GM12878 (cell line): ENCODE results near the gene RBL2. TPM values are rescaled to one million over a fixed set of nuclear protein-coding genes. Genes with fewer than 3 reads are reported as not detected.

ENCODE experiments used
- ATF7 ChIP-seq: fragments of 450-650 bp; IDR thresholded peaks from 2 replicates; pipeline ENCODE4 v1.6.1; 2016; ENCODE audit warnings: low read depth, mild to moderate bottlenecking
- DPF2 ChIP-seq: fragments of 450-650 bp; IDR thresholded peaks from 2 replicates; pipeline ENCODE4 v1.6.1; 2017; ENCODE audit warnings: mild to moderate bottlenecking
- GATAD2B ChIP-seq: fragments of 450-650 bp; conservative IDR thresholded peaks from 2 replicates; pipeline ENCODE4 v1.6.1; 2017; ENCODE audit warnings: low read depth, mild to moderate bottlenecking, moderate library complexity
- HDGF ChIP-seq: fragments of 450-650 bp; IDR thresholded peaks from 2 replicates; pipeline ENCODE4 v1.6.1; 2016; ENCODE audit warnings: antibody characterized with exemption
- IKZF1 ChIP-seq: fragments of 450-650 bp; conservative IDR thresholded peaks from 2 replicates; pipeline ENCODE4 v1.6.1; 2017; ENCODE audit warnings: antibody characterized with exemption, mild to moderate bottlenecking
- MAX ChIP-seq: IDR thresholded peaks from 2 replicates; pipeline ENCODE4 v1.6.1; 2012; ENCODE audit warnings: low read depth, low read length, improper control_type of control experiment
- MEF2B ChIP-seq: fragments of 450-650 bp; IDR thresholded peaks from 2 replicates; pipeline ENCODE4 v1.6.1; 2018; ENCODE audit warnings: mild to moderate bottlenecking, moderate library complexity; ENCODE audit not compliant: partially characterized antibody, poor library complexity, severe bottlenecking
- MLLT1 ChIP-seq: fragments of 450-650 bp; IDR thresholded peaks from 2 replicates; pipeline ENCODE4 v1.6.1; 2016; ENCODE audit warnings: mild to moderate bottlenecking
- MTA2 ChIP-seq: fragments of 450-650 bp; IDR thresholded peaks from 2 replicates; pipeline ENCODE4 v1.6.1; 2016; ENCODE audit warnings: low read depth, mild to moderate bottlenecking, moderate library complexity
- MXI1 ChIP-seq: fragments of 150-350 bp; IDR thresholded peaks from 2 replicates; pipeline ENCODE4 v1.6.1; 2011; ENCODE audit warnings: low read depth, mild to moderate bottlenecking, inconsistent platforms, low read length, improper control_type of control experiment
- NKRF ChIP-seq: fragments of 450-650 bp; conservative IDR thresholded peaks from 2 replicates; pipeline ENCODE4 v1.6.1; 2017; ENCODE audit warnings: mild to moderate bottlenecking, moderate library complexity
- RB1 ChIP-seq: fragments of 450-650 bp; formaldehyde crosslinking; IDR thresholded peaks from 2 replicates; pipeline ENCODE4 v1.6.1; 2017; ENCODE audit warnings: mild to moderate bottlenecking, borderline replicate concordance
- RUNX3 ChIP-seq: IDR thresholded peaks from 2 replicates; pipeline ENCODE4 v1.6.1; 2012; ENCODE audit warnings: low read length, inconsistent platforms
- SIN3A ChIP-seq: IDR thresholded peaks from 2 replicates; pipeline ENCODE4 v1.6.1; 2012; ENCODE audit warnings: low read depth, low read length, improper control_type of control experiment
- SIX5 ChIP-seq: IDR thresholded peaks from 2 replicates; pipeline ENCODE4 v1.6.1; 2011; ENCODE audit warnings: mild to moderate bottlenecking, low read depth, low read length, moderate library complexity; ENCODE audit not compliant: severe bottlenecking
- SMARCA5 ChIP-seq: fragments of 450-650 bp; IDR thresholded peaks from 2 replicates; pipeline ENCODE4 v1.6.1; 2017; ENCODE audit warnings: mild to moderate bottlenecking
- STAT1 ChIP-seq: fragments of 450-650 bp; conservative IDR thresholded peaks from 2 replicates; pipeline ENCODE4 v1.6.1; 2014; ENCODE audit warnings: antibody characterized with exemption, mild to moderate bottlenecking
- TAF1 ChIP-seq: IDR thresholded peaks from 2 replicates; pipeline ENCODE4 v1.6.1; 2011; ENCODE audit warnings: mild to moderate bottlenecking, low read depth, low read length, borderline replicate concordance
- TARDBP ChIP-seq: IDR thresholded peaks from 2 replicates; pipeline ENCODE4 v1.6.1; 2016; ENCODE audit warnings: borderline replicate concordance
- TCF12 ChIP-seq: IDR thresholded peaks from 2 replicates; pipeline ENCODE4 v1.6.1; 2011; ENCODE audit warnings: low read depth, mild to moderate bottlenecking, low read length
- USF1 ChIP-seq: IDR thresholded peaks from 2 replicates; pipeline ENCODE4 v1.6.1; 2011; ENCODE audit warnings: borderline replicate concordance, low read depth, mild to moderate bottlenecking, moderate library complexity, mixed read lengths, low read length; ENCODE audit not compliant: insufficient read depth; ENCODE audit errors: extremely low read length
- YY1 ChIP-seq: IDR thresholded peaks from 2 replicates; pipeline ENCODE4 v1.6.1; 2011; ENCODE audit warnings: low read depth, mild to moderate bottlenecking, low read length
- ZNF207 ChIP-seq: fragments of 450-650 bp; IDR thresholded peaks from 2 replicates; pipeline ENCODE4 v1.6.1; 2014; ENCODE audit warnings: antibody characterized with exemption, mild to moderate bottlenecking, borderline replicate concordance
- polyA plus RNA-seq, 11 experiments: library from polyadenylated mRNA; depleted of rRNA in 4 of 11; unstranded in 6 of 11; stranded (reverse) in 5 of 11; fragments of >200 nt; fragmentation: Nextera tagmentation in 4 of 11; fragmentation: Illumina TruSeq in 1 of 11; extraction: Ambion mirVana in 4 of 11; extraction: Trizol in 1 of 11; gene quantifications; 1 replicate in 1 of 11; 2 replicates in 10 of 11; pipeline versions ENCODE4 v1.2.1 to v1.2.3, GENCODE V29; 2011 to 2016; ENCODE audit warnings: inconsistent platforms in 2 of 11, missing spikeins in 2 of 11, low read depth in 1 of 11
- total RNA-seq, 4 experiments: library from RNA; depleted of rRNA in 3 of 4; stranded (reverse); fragments of >200 nt in 3 of 4; fragmentation: Illumina TruSeq in 1 of 4; extraction: Trizol in 1 of 4; gene quantifications; 2 replicates each; pipeline versions ENCODE4 v1.2.1 to v1.2.3, GENCODE V29; 2013 to 2021
- TF ChIP-seq, protein P1 (sequence below): IDR thresholded peaks from 2 replicates; pipeline ENCODE4 v1.6.1; 2011; ENCODE audit warnings: mild to moderate bottlenecking, low read depth, low read length, moderate library complexity; ENCODE audit not compliant: insufficient replicate concordance

The RBL2 gene
- total and polyA plus RNA-seq, 10 of the 15 experiments (the other 5 are each of a cell fraction or from before 2014, with no cell fraction given), result 10.0 to 107 (median 39.0) TPM

DNA sequence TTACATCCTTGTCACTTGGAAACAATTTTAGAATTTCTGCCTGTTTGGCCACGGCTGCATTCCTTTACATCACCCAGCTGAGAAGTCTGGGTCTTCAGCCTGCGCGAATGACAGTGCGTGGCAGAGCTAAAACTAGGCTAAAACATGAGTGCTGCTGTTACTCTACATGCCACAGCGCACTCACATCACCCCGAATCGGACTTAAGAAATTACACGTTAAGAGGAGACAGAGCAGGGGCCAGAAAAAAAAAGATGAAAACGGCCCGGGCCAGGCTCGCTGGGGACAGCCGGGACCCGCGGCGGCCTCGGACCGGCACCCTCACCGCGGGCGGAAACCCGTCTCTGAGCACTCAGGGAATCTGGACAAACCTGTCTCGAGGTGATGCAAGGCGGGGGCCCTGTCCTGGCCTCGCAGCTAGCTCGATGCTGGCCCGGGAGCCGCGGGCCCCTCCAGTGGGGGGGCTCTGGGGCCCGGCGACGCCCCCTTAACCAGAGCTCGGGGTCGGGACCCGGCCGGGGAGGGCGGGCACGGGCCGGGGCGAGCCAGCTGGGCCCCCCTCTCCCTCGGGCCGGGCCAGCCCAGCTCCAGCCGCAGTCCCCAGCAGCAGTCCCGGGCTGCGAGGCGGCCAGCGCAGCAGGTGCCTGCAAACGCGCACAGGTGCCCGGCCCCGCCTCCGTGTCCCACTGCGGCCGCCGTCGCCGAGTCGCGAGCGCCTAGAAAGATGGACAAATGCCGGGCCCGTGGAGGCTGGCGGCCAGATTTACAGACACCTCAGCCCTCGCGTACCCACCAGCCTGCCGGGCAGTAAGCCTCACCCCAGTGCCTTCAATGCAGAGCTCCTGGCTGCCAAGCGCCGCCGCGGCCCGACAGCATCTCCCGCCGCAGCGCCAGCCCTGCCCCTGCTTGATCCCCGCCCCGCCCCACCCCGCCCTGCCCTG is 68.3 kb downstream of the RBL2 start, which contains the start of gene AKTIP (continued):
- TF ChIP-seq MXI1 (0 out of 2 replicates have a peak, but pooled peaks have one; percentile 46), MLLT1 (no peak), STAT1 (peak; percentile 82; the same call in 1 of the 2 replicates), TAF1 (no peak), TARDBP (no peak), MAX (0 out of 2 replicates have a peak, but pooled peaks have one; percentile 18), RUNX3 (no peak), MTA2 (no peak), YY1 (0 out of 2 replicates have a peak, but pooled peaks have one; percentile 13), RB1 (peak; percentile 45; the same call in 1 of the 2 replicates), SMARCA5 (0 out of 2 replicates have a peak, but pooled peaks have one; percentile 36), ZNF207 (peak; percentile 38; the same call in 1 of the 2 replicates), MEF2B (no peak), IKZF1 (peak; percentile 52; the same call in 1 of the 2 replicates), HDGF (no peak), ATF7 (no peak), TCF12 (peak; percentile 72; the same call in 1 of the 2 replicates), SIX5 (no peak), DPF2 (peak; percentile 5), GATAD2B (peak; percentile 62; the same call in 1 of the 2 replicates), NKRF (peak; percentile 88), USF1 (no peak), SIN3A (peak; percentile 70; the same call in 1 of the 2 replicates)
- TF ChIP-seq, protein P1, sequence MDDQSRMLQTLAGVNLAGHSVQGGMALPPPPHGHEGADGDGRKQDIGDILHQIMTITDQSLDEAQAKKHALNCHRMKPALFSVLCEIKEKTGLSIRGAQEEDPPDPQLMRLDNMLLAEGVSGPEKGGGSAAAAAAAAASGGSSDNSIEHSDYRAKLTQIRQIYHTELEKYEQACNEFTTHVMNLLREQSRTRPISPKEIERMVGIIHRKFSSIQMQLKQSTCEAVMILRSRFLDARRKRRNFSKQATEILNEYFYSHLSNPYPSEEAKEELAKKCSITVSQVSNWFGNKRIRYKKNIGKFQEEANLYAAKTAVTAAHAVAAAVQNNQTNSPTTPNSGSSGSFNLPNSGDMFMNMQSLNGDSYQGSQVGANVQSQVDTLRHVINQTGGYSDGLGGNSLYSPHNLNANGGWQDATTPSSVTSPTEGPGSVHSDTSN, result no peak
